Spleen (tissue), 11 donors: ENCODE measurements around the gene ISLR2. TPM values are rescaled to one million over a fixed set of nuclear protein-coding genes. Genes with fewer than 3 reads are reported as not detected.
"Not testable (repeated sequence)": the region's sequence is repeated elsewhere in the genome, so short reads cannot be mapped to it uniquely, and the experiment has no call there.

Experiments used
- DNase-seq: peaks from one replicate; pipeline ENCODE4 v3.0.0-alpha.2; 2020
- H3K27ac ChIP-seq, 8 donors: fragments of 200-600 bp; sonication (generic) in 7 of 8; 1 replicate in 4 of 8; 2 replicates in 4 of 8; pipeline versions ENCODE4 v1.5.0 to v1.8.0; 2016 to 2021; ENCODE audit warnings: inconsistent platforms in 4 of 8, mild to moderate bottlenecking in 4 of 8, moderate library complexity in 1 of 8
- H3K27me3 ChIP-seq, 7 donors: fragments of 200-600 bp; sonication (generic) in 6 of 7; replicated peaks in 1 of 7; 1 replicate in 4 of 7; 2 replicates in 3 of 7; pipeline versions ENCODE4 v1.5.0 to v1.8.0; 2016 to 2021; ENCODE audit warnings: inconsistent platforms in 3 of 7, mild to moderate bottlenecking in 1 of 7
- H3K36me3 ChIP-seq, 6 donors: fragments of 200-600 bp; sonication (generic) in 5 of 6; 1 replicate in 4 of 6; 2 replicates in 2 of 6; pipeline versions ENCODE4 v1.5.0 to v1.8.0; 2016 to 2021; ENCODE audit warnings: inconsistent platforms in 2 of 6
- H3K4me1 ChIP-seq, 6 donors: fragments of 200-600 bp; sonication (generic) in 5 of 6; 1 replicate in 3 of 6; 2 replicates in 3 of 6; pipeline versions ENCODE4 v1.5.0 to v1.8.0; 2016 to 2021; ENCODE audit warnings: inconsistent platforms in 3 of 6
- H3K4me3 ChIP-seq, 8 donors: fragments of 200-600 bp; sonication (generic) in 7 of 8; 1 replicate in 4 of 8; 2 replicates in 4 of 8; pipeline versions ENCODE4 v1.5.0 to v1.8.0; 2016 to 2021; ENCODE audit warnings: inconsistent platforms in 4 of 8, mild to moderate bottlenecking in 4 of 8, moderate library complexity in 2 of 8
- H3K9me3 ChIP-seq, 8 donors: fragments of 200-600 bp; sonication (generic) in 7 of 8; 1 replicate in 4 of 8; 2 replicates in 4 of 8; pipeline versions ENCODE4 v1.5.0 to v1.8.0; 2016 to 2021; ENCODE audit warnings: inconsistent platforms in 4 of 8
- CTCF ChIP-seq, 11 experiments: fragments of 200-600 bp in 7 of 11; fragments of 450-650 bp in 4 of 11; sonication (generic) in 4 of 11; IDR thresholded peaks in 8 of 11; conservative IDR thresholded peaks in 3 of 11; 1 replicate in 7 of 11; 2 replicates in 4 of 11; pipeline versions ENCODE4 v1.4.0 to v1.8.0; 2016 to 2021; ENCODE audit warnings: antibody characterized with exemption in 11 of 11, inconsistent platforms in 4 of 11, mild to moderate bottlenecking in 1 of 11
- POLR2A ChIP-seq, 3 donors: fragments of 450-650 bp; IDR thresholded peaks; one replicate each; pipeline ENCODE4 v1.5.1; 2017; ENCODE audit warnings: antibody characterized with exemption in 3 of 3, mild to moderate bottlenecking in 1 of 3
- POLR2AphosphoS5 ChIP-seq, 3 donors: sonication (generic); formaldehyde crosslinking; IDR thresholded peaks; one replicate each; pipeline ENCODE4 v1.5.1; 2017; ENCODE audit warnings: antibody characterized with exemption in 3 of 3
- WGBS, 5 donors: extraction: QIAGEN DNeasy Blood & Tissue Kit in 3 of 5; methylation state at CpG; one replicate each; pipeline versions ENCODE4 v1.1.5 to v1.1.7; 2013 to 2018; 5-methylcytosine and 5-hydroxymethylcytosine counted together
- intact Hi-C: fragments of 100-400 bp; cut with DNase I; formaldehyde crosslinking; loops from one replicate; pipeline ENCODE4 v1.15.0; 2023; ENCODE audit warnings: low total_unique reads
- polyA plus RNA-seq, 3 donors: library from polyadenylated mRNA; stranded (reverse); fragments of 200-250 nt; gene quantifications; one replicate each; pipeline ENCODE4 v1.2.1, GENCODE V29; 2013
- total RNA-seq, 7 donors: library from RNA; depleted of rRNA in 3 of 7; stranded (reverse); fragments of >200 nt in 3 of 7; fragmentation: NEBNext Ultra II Directional in 4 of 7; extraction: Animal tissue kit (Norgen Biotek cat#: 25700) in 4 of 7; gene quantifications; one replicate each; pipeline versions ENCODE4 v1.1.0 to v1.2.1, GENCODE V29; 2016 to 2021
- donor health status: healthy with polysubstance abuse.
- donor health status: DM: no; HTN: no; CAD: no; lungs with moderate emphysema.
- donor health status: DM: no; HTN: no; CAD: no.
- donor health status: Bipolar disorder and iron deficiency.
- donor health status: healthy.
- donor health status: DM: no; HTN: no; CAD: no.
- donor health status: DM: yes; HTN: yes; CAD: no.

ISLR2 gene
- total and polyA plus RNA-seq, 10 donors, result 0.20 to 3.0 (median 1.2) TPM

- DNase-seq, result peak; percentile 92
- WGBS, 5 donors, result 2 to 16% (median 3%) methylated on average over 13 to 35 of the region's 45 CpGs
- Histone ChIP-seq H3K4me3 (peak overlapping the region; percentile 13 to 72 (median 46)), H3K27ac (peak overlapping the region in 5 of 8 donors; percentile 29 to 66 (median 63))
- H3K9me3 ChIP-seq, H3K4me1 ChIP-seq, H3K36me3 ChIP-seq, intact Hi-C loops, H3K27me3 ChIP-seq: not testable (repeated sequence)
- TF ChIP-seq POLR2AphosphoS5 (IDR thresholded peaks at IDR 0.05), result peak; percentile 62 to 86 (median 74)
Observed at GRCh38 chr15:74099963-74100733, 30.2 kb upstream of the ISLR2 start.

DNA sequence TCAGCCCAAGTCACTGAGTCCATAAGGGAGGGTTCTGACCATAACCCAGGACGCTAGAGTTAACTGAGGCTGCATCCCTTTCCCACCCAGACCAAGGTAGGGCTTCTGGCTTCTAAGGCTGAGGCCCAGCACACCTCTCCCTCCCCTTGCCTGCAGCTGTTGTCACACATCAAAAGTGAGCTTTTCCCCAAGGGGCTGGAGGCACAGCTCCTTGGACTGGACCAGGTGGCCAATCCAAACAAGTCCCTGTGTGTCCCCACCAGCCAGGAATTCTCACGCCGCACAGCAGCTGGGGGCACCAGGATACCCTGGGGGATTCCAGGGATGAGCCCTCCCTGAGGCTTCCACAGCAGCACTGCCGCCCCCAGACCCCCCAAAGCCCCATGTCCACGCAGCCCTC, 22.3 kb upstream of the ISLR2 start:
- Histone ChIP-seq H3K4me1 (no peaks in the 10 kb centered on the region), H3K27me3 (no peaks in the 10 kb centered on the region), H3K9me3 (no peaks in the 10 kb centered on the region), H3K27ac (no peak overlapping the region), H3K36me3 (no peaks in the 10 kb centered on the region), H3K4me3 (no peak overlapping the region)
- 82 to 89% (median 86%) methylated on average over 3 to 5 of the region's 5 CpGs for WGBS, 5 donors
- TF ChIP-seq POLR2AphosphoS5 (IDR thresholded peaks at IDR 0.05) (no peak), POLR2A (IDR thresholded peaks at IDR 0.05) (no peak), CTCF (IDR thresholded peaks at IDR 0.05 in 8 of 11, conservative IDR thresholded peaks at IDR 0.05 in 3 of 11) (no peak)
- DNase-seq, result no peak
- intact Hi-C loops, result no loop called here

- 83 to 87% (median 85%) methylated on average over 5 to 6 of the region's 6 CpGs for WGBS, 5 donors
Observed at GRCh38 chr15:74108611-74109010, 21.8 kb upstream of the ISLR2 start.

DNA sequence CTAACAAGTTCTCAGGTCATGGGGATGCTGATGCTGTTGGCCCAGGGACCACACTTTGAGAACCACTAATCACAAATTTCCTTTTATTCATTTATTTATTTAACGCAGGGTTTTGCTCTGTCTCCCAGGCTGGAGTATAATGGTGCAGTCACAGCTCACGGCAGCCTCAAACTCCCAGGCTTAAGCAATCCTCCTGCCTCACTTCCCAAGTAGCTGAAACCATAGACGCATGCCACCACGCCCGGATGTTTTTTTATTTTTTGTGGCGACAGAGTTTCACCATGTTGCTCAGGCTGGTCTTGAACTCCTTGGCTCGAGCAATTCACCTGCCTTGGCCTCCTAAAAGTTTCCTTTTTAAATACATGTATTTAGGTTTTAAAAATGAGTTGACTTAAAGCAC, 20.7 kb upstream of the ISLR2 start:
- H3K4me1 ChIP-seq, result no peaks in the 10 kb centered on the region
- no peaks in the 10 kb centered on the region for H3K9me3 ChIP-seq
- TF ChIP-seq CTCF (IDR thresholded peaks at IDR 0.05 in 8 of 11, conservative IDR thresholded peaks at IDR 0.05 in 3 of 11) (no peak), POLR2A (IDR thresholded peaks at IDR 0.05) (no peak), POLR2AphosphoS5 (IDR thresholded peaks at IDR 0.05) (no peak)
- H3K27ac ChIP-seq, result no peak overlapping the region
- no peak overlapping the region for H3K4me3 ChIP-seq
- no peak for DNase-seq
- 57 to 82% (median 77%) methylated on average over 7 of the region's 7 CpGs for WGBS, 5 donors
- no peaks in the 10 kb centered on the region for H3K27me3 ChIP-seq
- intact Hi-C loops, result no loop called here
- no peaks in the 10 kb centered on the region for H3K36me3 ChIP-seq

More at GRCh38 chr15:74108611-74109010, 21.8 kb upstream of the ISLR2 start:
- DNase-seq, H3K27ac ChIP-seq, H3K9me3 ChIP-seq, H3K36me3 ChIP-seq, intact Hi-C loops, H3K4me1 ChIP-seq, H3K27me3 ChIP-seq, H3K4me3 ChIP-seq: not testable (repeated sequence)

GRCh38 chr15:74120426-74120825, 10.0 kb upstream of the ISLR2 start:
- peaks cover 0 to 25% (median 17%) of the 10 kb centered on the region in 6 donors for H3K4me1 ChIP-seq
- no peak overlapping the region for H3K4me3 ChIP-seq
- H3K27ac ChIP-seq, result no peak overlapping the region
- peaks cover 0 to 37% (median 4%) of the 10 kb centered on the region in 7 donors for H3K27me3 ChIP-seq
- DNase-seq, result no peak
- H3K9me3 ChIP-seq, result peaks cover 0 to 5% (median 0%) of the 10 kb centered on the region in 8 donors
- WGBS, 5 donors, result 77 to 87% (median 84%) methylated on average over 6 of the region's 6 CpGs
- intact Hi-C loops, result loop anchor here (10.0 kb wide), 1 partner anchor 146 kb away; no protein-coding TSS in a partner anchor
- no peak for TF ChIP-seq POLR2AphosphoS5 (IDR thresholded peaks at IDR 0.05)
- no peak for TF ChIP-seq POLR2A (IDR thresholded peaks at IDR 0.05)
- no peak for TF ChIP-seq CTCF (IDR thresholded peaks at IDR 0.05 in 8 of 11, conservative IDR thresholded peaks at IDR 0.05 in 3 of 11)
- H3K36me3 ChIP-seq, result no peaks in the 10 kb centered on the region
